ENCODE data around the gene TMEM150C.

The TMEM150C gene

DNA sequence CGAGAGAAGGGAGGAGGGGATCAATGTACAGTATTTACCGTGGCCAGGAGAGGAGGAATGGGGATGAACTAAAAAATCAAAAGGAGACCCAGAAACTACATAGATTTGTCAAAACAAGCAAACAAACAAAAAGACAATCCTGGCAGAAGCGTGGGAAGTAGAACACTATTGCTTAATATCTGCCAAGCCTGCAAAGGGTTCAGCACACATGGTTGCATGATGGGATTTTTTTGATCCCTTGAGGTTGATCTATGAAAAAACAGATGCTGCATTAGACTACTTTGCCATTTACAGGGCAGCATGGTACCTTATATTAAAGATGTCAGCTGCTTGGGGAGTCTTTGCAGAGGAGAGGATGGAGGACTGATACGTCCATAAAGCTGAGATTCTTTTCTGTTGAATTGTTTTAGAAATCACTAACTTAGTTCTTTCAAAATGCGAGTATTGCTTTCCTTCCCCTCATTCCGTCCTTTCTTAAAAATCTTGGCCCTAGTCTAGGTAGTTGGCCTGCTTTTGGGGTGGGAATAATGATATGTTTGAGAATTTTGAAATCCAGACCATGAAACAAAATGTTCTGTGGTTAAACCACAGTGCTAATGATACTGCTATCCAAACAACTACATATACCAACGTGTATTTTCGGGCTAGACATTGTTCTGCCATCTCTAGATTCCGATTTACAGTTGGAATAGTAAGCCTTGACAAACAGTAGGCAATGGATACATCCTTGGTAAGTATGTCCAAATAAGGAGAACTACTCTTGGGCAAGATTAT, 39.6 kb upstream of the TMEM150C start:
- no peaks in the 10 kb centered on the region for H3K27me3 ChIP-seq
- intact Hi-C loops (cut with DNase I; ENCODE audit: low total_unique reads) = no loop called here
- no peaks in the 10 kb centered on the region for H3K9me3 ChIP-seq
- no peak overlapping the region for H3K27ac ChIP-seq
- TF ChIP-seq, protein P1, sequence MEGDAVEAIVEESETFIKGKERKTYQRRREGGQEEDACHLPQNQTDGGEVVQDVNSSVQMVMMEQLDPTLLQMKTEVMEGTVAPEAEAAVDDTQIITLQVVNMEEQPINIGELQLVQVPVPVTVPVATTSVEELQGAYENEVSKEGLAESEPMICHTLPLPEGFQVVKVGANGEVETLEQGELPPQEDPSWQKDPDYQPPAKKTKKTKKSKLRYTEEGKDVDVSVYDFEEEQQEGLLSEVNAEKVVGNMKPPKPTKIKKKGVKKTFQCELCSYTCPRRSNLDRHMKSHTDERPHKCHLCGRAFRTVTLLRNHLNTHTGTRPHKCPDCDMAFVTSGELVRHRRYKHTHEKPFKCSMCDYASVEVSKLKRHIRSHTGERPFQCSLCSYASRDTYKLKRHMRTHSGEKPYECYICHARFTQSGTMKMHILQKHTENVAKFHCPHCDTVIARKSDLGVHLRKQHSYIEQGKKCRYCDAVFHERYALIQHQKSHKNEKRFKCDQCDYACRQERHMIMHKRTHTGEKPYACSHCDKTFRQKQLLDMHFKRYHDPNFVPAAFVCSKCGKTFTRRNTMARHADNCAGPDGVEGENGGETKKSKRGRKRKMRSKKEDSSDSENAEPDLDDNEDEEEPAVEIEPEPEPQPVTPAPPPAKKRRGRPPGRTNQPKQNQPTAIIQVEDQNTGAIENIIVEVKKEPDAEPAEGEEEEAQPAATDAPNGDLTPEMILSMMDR (IDR thresholded peaks at IDR 0.05) = no peak
- H3K36me3 ChIP-seq = no peaks in the 10 kb centered on the region
- DNase-seq = no peak
- no peak overlapping the region for H3K4me3 ChIP-seq
- H3K4me1 ChIP-seq = no peaks in the 10 kb centered on the region

DNA sequence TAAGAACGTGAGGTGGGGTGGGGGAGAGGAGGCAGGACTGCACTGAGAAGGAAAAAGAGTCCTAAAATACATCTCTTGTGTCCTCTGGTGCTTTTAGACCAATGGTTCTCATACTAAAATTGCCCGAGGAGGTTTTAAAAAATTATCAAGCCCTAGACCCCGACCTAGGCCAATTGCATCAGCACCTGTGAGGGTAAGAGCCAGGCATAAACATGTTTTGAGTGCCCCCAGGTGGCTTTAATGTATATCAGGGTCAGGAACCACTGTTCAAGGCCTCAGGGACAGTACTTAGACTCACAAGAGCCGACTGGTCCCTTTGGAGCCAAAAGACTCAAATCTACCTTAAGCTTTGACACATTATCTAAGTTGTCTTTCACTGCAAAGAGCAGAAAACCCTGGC, 37.5 kb upstream of the TMEM150C start:
- Histone ChIP-seq H3K4me1 (no peaks in the 10 kb centered on the region), H3K4me3 (no peak overlapping the region), H3K27ac (no peak overlapping the region), H3K36me3 (no peaks in the 10 kb centered on the region), H3K27me3 (no peaks in the 10 kb centered on the region), H3K9me3 (no peaks in the 10 kb centered on the region)
- intact Hi-C loops (cut with DNase I; ENCODE audit: low total_unique reads) = no loop called here
- TF ChIP-seq, protein P1 (IDR thresholded peaks at IDR 0.05) = no peak
- DNase-seq = no peak

DNA sequence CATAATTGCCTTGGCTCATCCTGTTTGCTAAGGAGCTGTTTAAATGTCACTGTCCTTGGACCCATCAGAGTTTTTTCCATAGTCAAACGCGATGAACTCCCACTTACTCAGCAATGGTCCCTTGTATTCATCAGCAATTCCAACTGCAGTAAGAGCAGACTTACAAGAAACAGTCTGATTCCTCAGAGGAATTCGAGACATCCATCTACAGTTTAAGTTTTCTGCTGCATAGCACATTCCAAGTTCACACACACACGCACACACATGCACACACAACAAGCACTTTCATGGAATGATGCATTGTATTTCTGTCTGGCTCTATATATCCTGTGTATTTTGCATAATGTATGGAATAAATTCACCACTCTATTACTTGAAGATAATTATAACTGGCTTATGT, 32.7 kb upstream of the TMEM150C start:
- Histone ChIP-seq H3K4me1 (no peaks in the 10 kb centered on the region), H3K27me3 (no peaks in the 10 kb centered on the region), H3K36me3 (no peaks in the 10 kb centered on the region), H3K27ac (no peak overlapping the region), H3K4me3 (no peak overlapping the region), H3K9me3 (peaks cover 0 to 2% (median 0%) of the 10 kb centered on the region in 3 donors)
- no peak for DNase-seq
- intact Hi-C loops (cut with DNase I; ENCODE audit: low total_unique reads) = no loop called here
- TF ChIP-seq, protein P1 (IDR thresholded peaks at IDR 0.05) = no peak

DNA sequence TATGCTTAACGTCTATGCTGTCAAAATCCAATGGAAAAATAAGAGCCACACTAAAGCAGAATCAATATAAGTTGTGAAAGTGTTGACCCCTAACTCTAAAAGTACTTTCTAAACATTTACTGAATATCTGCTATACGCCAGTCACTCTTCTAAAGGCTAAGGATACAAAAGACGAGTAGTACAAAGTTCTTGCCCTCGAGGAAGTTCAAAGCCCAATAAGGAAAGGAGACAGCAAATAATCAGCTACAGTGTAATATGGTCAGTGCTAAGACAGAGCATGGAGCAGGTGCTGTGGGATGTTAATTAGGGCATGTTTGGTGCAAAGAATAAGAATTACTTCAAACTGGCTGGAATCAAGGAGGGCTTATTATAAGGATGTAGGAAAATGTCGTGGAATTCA, 31.6 kb upstream of the TMEM150C start:
- Histone ChIP-seq H3K9me3 (peaks cover 0 to 2% (median 0%) of the 10 kb centered on the region in 3 donors), H3K4me1 (no peaks in the 10 kb centered on the region), H3K27me3 (no peaks in the 10 kb centered on the region), H3K36me3 (no peaks in the 10 kb centered on the region), H3K27ac (no peak overlapping the region), H3K4me3 (no peak overlapping the region)
- TF ChIP-seq, protein P1 (IDR thresholded peaks at IDR 0.05) = no peak
- intact Hi-C loops (cut with DNase I; ENCODE audit: low total_unique reads) = no loop called here
- DNase-seq = no peak

DNA sequence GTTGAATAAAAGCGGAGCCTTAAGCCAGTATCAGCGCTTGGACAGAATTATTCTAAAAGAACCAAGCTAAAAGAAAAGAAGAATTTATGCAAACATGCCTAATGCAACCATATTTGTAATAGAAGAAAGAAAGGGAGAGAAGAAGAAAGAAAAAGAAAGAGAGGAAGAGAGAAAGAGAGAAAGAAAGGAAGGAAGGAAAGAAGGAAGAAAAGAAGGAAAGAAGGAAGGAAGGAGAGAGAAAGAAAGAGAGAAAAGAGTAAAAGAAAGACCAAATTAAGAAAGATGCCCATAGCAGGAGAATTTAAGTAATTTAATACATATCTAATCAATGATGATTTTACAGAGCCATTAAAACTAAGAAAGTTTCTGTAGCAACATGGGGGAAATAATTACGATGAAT, 30.9 kb upstream of the TMEM150C start:
- no peak for DNase-seq
- H3K4me1 ChIP-seq = no peaks in the 10 kb centered on the region
- H3K9me3 ChIP-seq = peaks cover 0 to 2% (median 0%) of the 10 kb centered on the region in 3 donors
- H3K4me3 ChIP-seq = no peak overlapping the region
- no peaks in the 10 kb centered on the region for H3K36me3 ChIP-seq
- TF ChIP-seq, protein P1 (IDR thresholded peaks at IDR 0.05) = no peak
- H3K27ac ChIP-seq = no peak overlapping the region
- H3K27me3 ChIP-seq = no peaks in the 10 kb centered on the region
- intact Hi-C loops (cut with DNase I; ENCODE audit: low total_unique reads) = no loop called here
